Endothelial cell (in vitro differentiated cells): Measurements from ENCODE around the gene INPP5J. TPM values are rescaled to one million over a fixed set of nuclear protein-coding genes. Genes with fewer than 3 reads are reported as not detected.

Experiments used
- DNase-seq: peaks from one replicate; pipeline ENCODE4 v3.0.0; 2021; ENCODE audit warnings: low spot score
- H3K27ac Mint-ChIP-seq: one replicate; pipeline ENCODE4 v1.8.0; 2021; ENCODE audit warnings: mixed read lengths, inconsistent platforms; ENCODE audit not compliant: unreplicated experiment
- H3K27me3 Mint-ChIP-seq: one replicate; pipeline ENCODE4 v1.8.0; 2021; ENCODE audit warnings: mild to moderate bottlenecking, moderate library complexity, mixed read lengths, inconsistent platforms; ENCODE audit not compliant: unreplicated experiment
- H3K36me3 Mint-ChIP-seq: one replicate; pipeline ENCODE4 v1.8.0; 2021; ENCODE audit warnings: mild to moderate bottlenecking, low read depth, mixed read lengths, inconsistent platforms; ENCODE audit not compliant: unreplicated experiment
- H3K4me1 Mint-ChIP-seq: one replicate; pipeline ENCODE4 v1.8.0; 2021; ENCODE audit warnings: mild to moderate bottlenecking, mixed read lengths, inconsistent platforms; ENCODE audit not compliant: unreplicated experiment
- H3K4me3 Mint-ChIP-seq: one replicate; pipeline ENCODE4 v1.8.0; 2021; ENCODE audit warnings: mild to moderate bottlenecking, mixed read lengths, inconsistent platforms; ENCODE audit not compliant: unreplicated experiment
- H3K9me3 Mint-ChIP-seq: one replicate; pipeline ENCODE4 v1.8.0; 2021; ENCODE audit warnings: mixed read lengths, inconsistent platforms; ENCODE audit not compliant: unreplicated experiment
- CTCF ChIP-seq: fragments of 200-600 bp; sonication (generic); IDR thresholded peaks from one replicate; pipeline ENCODE4 v1.5.0; 2021; ENCODE audit warnings: antibody characterized with exemption; ENCODE audit not compliant: unreplicated experiment
- total RNA-seq: library from RNA; stranded (reverse); fragmentation: NEBNext Ultra II Directional; extraction: Animal tissue kit (Norgen Biotek cat#: 25700); gene quantifications from one replicate; pipeline ENCODE4 v1.2.1, GENCODE V29; 2021; ENCODE audit not compliant: unreplicated experiment

Gene INPP5J
- total RNA-seq, 1 donor from 2014 or later, result 2.8 TPM

GRCh38 chr22:31142285-31142684 is 19.5 kb downstream of the INPP5J start:
- Mint-ChIP-seq H3K27me3 (peaks cover 9% of the 10 kb centered on the region), H3K27ac (no peak overlapping the region), H3K9me3 (no peaks in the 10 kb centered on the region), H3K4me1 (peaks cover 5% of the 10 kb centered on the region), H3K4me3 (no peak overlapping the region), H3K36me3 (peaks cover 7% of the 10 kb centered on the region)
- DNase-seq, result no peak
- TF ChIP-seq CTCF, result no peak

- H3K27me3 Mint-ChIP-seq, result peaks cover 9% of the 10 kb centered on the region
- H3K36me3 Mint-ChIP-seq, result peaks cover 7% of the 10 kb centered on the region
- TF ChIP-seq CTCF, result no peak
- DNase-seq, result no peak
- no peaks in the 10 kb centered on the region for H3K9me3 Mint-ChIP-seq
- H3K27ac Mint-ChIP-seq, result no peak overlapping the region
- H3K4me3 Mint-ChIP-seq, result no peak overlapping the region
- H3K4me1 Mint-ChIP-seq, result peaks cover 5% of the 10 kb centered on the region
Observed at GRCh38 chr22:31143038-31143437, 20.3 kb downstream of the INPP5J start.

GRCh38 chr22:31143537-31143936 is 20.8 kb downstream of the INPP5J start:
- H3K36me3 Mint-ChIP-seq, result peaks cover 7% of the 10 kb centered on the region
- TF ChIP-seq CTCF, result no peak
- DNase-seq, result no peak
- H3K27ac Mint-ChIP-seq, result no peak overlapping the region
- H3K4me1 Mint-ChIP-seq, result peaks cover 5% of the 10 kb centered on the region
- H3K9me3 Mint-ChIP-seq, result no peaks in the 10 kb centered on the region
- H3K27me3 Mint-ChIP-seq, result peaks cover 7% of the 10 kb centered on the region
- H3K4me3 Mint-ChIP-seq, result no peak overlapping the region

- H3K4me1 Mint-ChIP-seq, result peaks cover 10% of the 10 kb centered on the region
- H3K27ac Mint-ChIP-seq, result no peak overlapping the region
- H3K4me3 Mint-ChIP-seq, result no peak overlapping the region
- H3K27me3 Mint-ChIP-seq, result peaks cover 7% of the 10 kb centered on the region
- no peaks in the 10 kb centered on the region for H3K9me3 Mint-ChIP-seq
- peaks cover 7% of the 10 kb centered on the region for H3K36me3 Mint-ChIP-seq
- TF ChIP-seq CTCF, result no peak
- DNase-seq, result no peak
Observed at GRCh38 chr22:31144223-31144622, 21.5 kb downstream of the INPP5J start.

GRCh38 chr22:31148488-31148887 is 25.7 kb downstream of the INPP5J start:
- no peak for TF ChIP-seq CTCF
- H3K4me1 Mint-ChIP-seq, result peaks cover 12% of the 10 kb centered on the region
- H3K9me3 Mint-ChIP-seq, result no peaks in the 10 kb centered on the region
- H3K4me3 Mint-ChIP-seq, result no peak overlapping the region
- H3K27ac Mint-ChIP-seq, result no peak overlapping the region
- peaks cover 2% of the 10 kb centered on the region for H3K27me3 Mint-ChIP-seq
- DNase-seq, result no peak
- peaks cover 3% of the 10 kb centered on the region for H3K36me3 Mint-ChIP-seq
